ENCODE measurements around the gene TBCK.

DNA sequence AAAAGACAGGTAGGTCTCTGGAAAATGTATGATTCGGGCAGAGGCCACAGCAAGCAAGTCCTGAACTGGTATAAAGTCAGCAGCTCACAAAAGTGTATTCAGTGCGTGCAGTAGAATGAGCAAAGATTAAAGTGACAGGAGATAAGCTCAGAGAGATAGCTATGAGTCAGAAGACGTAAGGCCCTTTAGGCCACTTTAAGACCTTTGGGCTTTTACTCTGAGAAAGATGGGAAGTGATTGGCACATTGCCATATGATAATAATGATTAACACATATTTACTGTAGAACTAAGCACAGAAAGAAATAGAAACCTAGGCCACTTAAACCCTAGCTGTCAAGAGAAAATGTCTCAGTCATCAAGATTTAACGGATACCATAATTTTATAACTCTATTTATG, 51.7 kb downstream of the TBCK start:
- TF ChIP-seq, protein P1, sequence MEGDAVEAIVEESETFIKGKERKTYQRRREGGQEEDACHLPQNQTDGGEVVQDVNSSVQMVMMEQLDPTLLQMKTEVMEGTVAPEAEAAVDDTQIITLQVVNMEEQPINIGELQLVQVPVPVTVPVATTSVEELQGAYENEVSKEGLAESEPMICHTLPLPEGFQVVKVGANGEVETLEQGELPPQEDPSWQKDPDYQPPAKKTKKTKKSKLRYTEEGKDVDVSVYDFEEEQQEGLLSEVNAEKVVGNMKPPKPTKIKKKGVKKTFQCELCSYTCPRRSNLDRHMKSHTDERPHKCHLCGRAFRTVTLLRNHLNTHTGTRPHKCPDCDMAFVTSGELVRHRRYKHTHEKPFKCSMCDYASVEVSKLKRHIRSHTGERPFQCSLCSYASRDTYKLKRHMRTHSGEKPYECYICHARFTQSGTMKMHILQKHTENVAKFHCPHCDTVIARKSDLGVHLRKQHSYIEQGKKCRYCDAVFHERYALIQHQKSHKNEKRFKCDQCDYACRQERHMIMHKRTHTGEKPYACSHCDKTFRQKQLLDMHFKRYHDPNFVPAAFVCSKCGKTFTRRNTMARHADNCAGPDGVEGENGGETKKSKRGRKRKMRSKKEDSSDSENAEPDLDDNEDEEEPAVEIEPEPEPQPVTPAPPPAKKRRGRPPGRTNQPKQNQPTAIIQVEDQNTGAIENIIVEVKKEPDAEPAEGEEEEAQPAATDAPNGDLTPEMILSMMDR (conservative IDR thresholded peaks at IDR 0.05 in 1 of 2, IDR thresholded peaks at IDR 0.05 in 1 of 2; ENCODE audit: extremely low read depth in 1 of 2, insufficient read depth in 1 of 2, low read depth in 1 of 2, low read length in 2 of 2), result no peak
- TF ChIP-seq EZH2 (IDR thresholded peaks at IDR 0.05; ENCODE audit: borderline replicate concordance, low read length), result no peak

Data from mammary epithelial cell (primary cell).